Upper lobe of right lung (tissue), 1 donor: ENCODE results near the gene DYNLL1. TPM values are rescaled to one million over a fixed set of nuclear protein-coding genes. Genes with fewer than 3 reads are reported as not detected.

ENCODE experiments used
- ATAC-seq: fragments of 200-7000 bp; cut with Tn5 transposase; one replicate; pipeline ENCODE4 v1.9.1; 2020; ENCODE audit warnings: mild to moderate bottlenecking, moderate library complexity
- DNase-seq: peaks from one replicate; pipeline ENCODE4 v3.0.0-alpha.2; 2020
- H3K27ac ChIP-seq: fragments of 200-600 bp; one replicate; pipeline ENCODE4 v1.8.0; 2022
- H3K27me3 ChIP-seq: fragments of 200-600 bp; one replicate; pipeline ENCODE4 v1.8.0; 2022; ENCODE audit warnings: mild to moderate bottlenecking
- H3K36me3 ChIP-seq: fragments of 200-600 bp; one replicate; pipeline ENCODE4 v1.8.0; 2022
- H3K4me1 ChIP-seq: fragments of 200-600 bp; one replicate; pipeline ENCODE4 v1.8.0; 2022
- H3K4me3 ChIP-seq: fragments of 200-600 bp; one replicate; pipeline ENCODE4 v1.8.0; 2022; ENCODE audit warnings: mild to moderate bottlenecking
- H3K9me3 ChIP-seq: fragments of 200-600 bp; one replicate; pipeline ENCODE4 v1.8.0; 2022
- intact Hi-C: fragments of 100-400 bp; cut with DNase I; formaldehyde crosslinking; loops from one replicate; pipeline ENCODE4 v1.11.0; 2022
- total RNA-seq: library from RNA; stranded (reverse); fragmentation: NEBNext Ultra II Directional; extraction: Animal tissue kit (Norgen Biotek cat#: 25700); gene quantifications from one replicate; pipeline ENCODE4 v1.2.1, GENCODE V29; 2021
- TF ChIP-seq, protein P1 (sequence below): fragments of 200-600 bp; IDR thresholded peaks from one replicate; pipeline ENCODE4 v1.8.0; 2022; ENCODE audit warnings: antibody characterized with exemption
- donor health status: DM: no; HTN: yes; CAD: no; lungs with severe emphysema.

The DYNLL1 gene
- total RNA-seq, 1 donor from 2014 or later = 242 TPM

DNA sequence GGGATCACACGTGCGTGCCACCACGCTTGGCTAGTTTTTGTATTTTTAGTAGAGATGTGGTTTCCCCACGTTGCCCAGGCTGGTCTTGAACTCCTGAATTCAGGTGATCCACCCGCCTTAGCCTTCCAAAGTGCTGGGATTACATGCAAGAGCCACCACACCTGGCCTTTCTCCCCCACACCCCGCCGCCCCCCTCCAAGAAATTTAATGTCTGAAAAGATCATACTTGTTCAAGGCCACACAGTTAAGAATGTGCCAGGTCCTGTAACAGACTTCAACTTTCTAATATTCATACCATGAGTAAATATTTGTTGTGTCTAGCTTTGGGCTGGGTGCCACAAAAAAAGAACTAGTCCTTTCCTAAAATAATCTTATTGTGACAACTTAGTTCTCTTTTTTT is 40.6 kb upstream of the DYNLL1 start:
- no peaks in the 10 kb centered on the region for H3K4me1 ChIP-seq
- no peaks in the 10 kb centered on the region for H3K27me3 ChIP-seq
- H3K9me3 ChIP-seq = no peaks in the 10 kb centered on the region
- intact Hi-C loops = no loop called here
- no peak overlapping the region for H3K27ac ChIP-seq
- no peak overlapping the region for H3K4me3 ChIP-seq
- DNase-seq (no peak), ATAC-seq (no peak)
- TF ChIP-seq, protein P1, sequence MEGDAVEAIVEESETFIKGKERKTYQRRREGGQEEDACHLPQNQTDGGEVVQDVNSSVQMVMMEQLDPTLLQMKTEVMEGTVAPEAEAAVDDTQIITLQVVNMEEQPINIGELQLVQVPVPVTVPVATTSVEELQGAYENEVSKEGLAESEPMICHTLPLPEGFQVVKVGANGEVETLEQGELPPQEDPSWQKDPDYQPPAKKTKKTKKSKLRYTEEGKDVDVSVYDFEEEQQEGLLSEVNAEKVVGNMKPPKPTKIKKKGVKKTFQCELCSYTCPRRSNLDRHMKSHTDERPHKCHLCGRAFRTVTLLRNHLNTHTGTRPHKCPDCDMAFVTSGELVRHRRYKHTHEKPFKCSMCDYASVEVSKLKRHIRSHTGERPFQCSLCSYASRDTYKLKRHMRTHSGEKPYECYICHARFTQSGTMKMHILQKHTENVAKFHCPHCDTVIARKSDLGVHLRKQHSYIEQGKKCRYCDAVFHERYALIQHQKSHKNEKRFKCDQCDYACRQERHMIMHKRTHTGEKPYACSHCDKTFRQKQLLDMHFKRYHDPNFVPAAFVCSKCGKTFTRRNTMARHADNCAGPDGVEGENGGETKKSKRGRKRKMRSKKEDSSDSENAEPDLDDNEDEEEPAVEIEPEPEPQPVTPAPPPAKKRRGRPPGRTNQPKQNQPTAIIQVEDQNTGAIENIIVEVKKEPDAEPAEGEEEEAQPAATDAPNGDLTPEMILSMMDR = no peak
- peaks cover 82% of the 10 kb centered on the region for H3K36me3 ChIP-seq

DNA sequence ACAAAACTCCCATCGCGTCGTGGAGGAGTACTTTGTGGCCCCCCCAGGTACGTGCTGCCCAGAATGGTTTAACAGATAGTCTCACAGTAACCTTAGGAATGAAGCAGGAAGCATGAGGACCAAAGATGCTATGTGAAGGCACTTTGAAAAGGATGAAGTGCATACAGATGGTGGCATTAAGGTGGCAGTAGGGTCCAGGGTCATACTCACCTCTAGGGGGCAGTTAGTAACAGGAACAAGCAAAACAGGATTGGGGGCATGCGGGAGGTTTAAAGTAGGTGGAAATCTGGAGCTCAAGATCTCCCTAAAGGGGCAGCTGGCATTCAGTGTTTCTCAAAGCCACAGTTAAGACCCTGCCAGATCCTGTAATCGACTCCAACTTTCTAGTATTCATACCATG is 38.8 kb upstream of the DYNLL1 start:
- Histone ChIP-seq H3K27ac (no peak overlapping the region), H3K4me3 (no peak overlapping the region), H3K4me1 (no peaks in the 10 kb centered on the region), H3K27me3 (no peaks in the 10 kb centered on the region), H3K36me3 (peaks cover 90% of the 10 kb centered on the region), H3K9me3 (no peaks in the 10 kb centered on the region)
- intact Hi-C loops = no loop called here
- no peak for ATAC-seq
- TF ChIP-seq, protein P1 = no peak
- DNase-seq = no peak

DNA sequence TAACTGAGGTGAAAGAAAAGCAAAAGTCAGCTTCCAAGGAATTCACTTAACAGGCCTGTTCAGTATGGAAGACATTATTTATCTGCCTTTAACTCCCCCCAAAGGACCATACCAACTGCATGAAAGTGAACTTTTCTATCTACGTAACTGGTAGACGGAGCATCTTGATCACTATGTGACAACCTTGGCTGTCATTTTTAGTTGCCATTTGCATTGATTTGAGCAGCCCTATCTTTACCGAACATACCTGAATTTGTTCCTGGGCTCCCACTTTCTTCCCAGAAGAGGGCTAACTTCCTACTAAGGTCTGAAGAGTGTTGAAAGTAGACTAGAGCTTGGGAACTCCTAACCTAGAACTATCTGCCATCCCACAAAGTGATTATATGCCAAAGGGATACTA is 35.8 kb upstream of the DYNLL1 start:
- no peaks in the 10 kb centered on the region for H3K4me1 ChIP-seq
- peaks cover 98% of the 10 kb centered on the region for H3K36me3 ChIP-seq
- H3K9me3 ChIP-seq = no peaks in the 10 kb centered on the region
- ATAC-seq = no peak
- TF ChIP-seq, protein P1 = no peak
- H3K27ac ChIP-seq = no peak overlapping the region
- H3K27me3 ChIP-seq = no peaks in the 10 kb centered on the region
- intact Hi-C loops = no loop called here
- H3K4me3 ChIP-seq = no peak overlapping the region
- DNase-seq = no peak

DNA sequence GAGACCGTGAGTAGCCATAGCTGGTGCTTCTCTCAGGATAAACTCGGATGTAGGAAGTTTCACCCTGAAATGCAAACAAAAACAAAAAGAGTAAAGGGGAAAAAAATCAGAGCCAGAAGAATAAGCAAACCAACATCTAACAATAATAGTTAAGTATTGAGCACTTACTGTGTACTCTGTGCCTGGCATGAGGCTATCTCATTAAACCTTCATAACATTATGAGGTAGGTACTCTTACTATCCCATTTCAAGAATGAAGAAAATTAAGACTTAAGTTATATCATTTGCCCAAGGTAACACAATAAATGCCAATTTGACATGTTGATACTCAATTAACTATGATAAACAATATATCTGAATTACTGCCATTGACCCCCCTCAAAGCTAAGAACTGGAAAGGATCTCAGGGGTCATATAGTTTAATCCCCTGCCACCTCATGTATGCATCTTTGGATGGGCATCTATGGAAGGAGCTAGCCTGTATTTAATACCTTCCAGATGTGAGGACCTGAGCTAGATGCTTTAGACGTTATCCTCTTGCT is 33.7 kb upstream of the DYNLL1 start:
- H3K4me1 ChIP-seq = peaks cover 12% of the 10 kb centered on the region
- H3K36me3 ChIP-seq = peaks cover 90% of the 10 kb centered on the region
- TF ChIP-seq, protein P1 = no peak
- H3K27ac ChIP-seq = no peak overlapping the region
- H3K27me3 ChIP-seq = no peaks in the 10 kb centered on the region
- intact Hi-C loops = no loop called here
- no peak overlapping the region for H3K4me3 ChIP-seq
- DNase-seq (no peak), ATAC-seq (no peak)
- H3K9me3 ChIP-seq = no peaks in the 10 kb centered on the region

DNA sequence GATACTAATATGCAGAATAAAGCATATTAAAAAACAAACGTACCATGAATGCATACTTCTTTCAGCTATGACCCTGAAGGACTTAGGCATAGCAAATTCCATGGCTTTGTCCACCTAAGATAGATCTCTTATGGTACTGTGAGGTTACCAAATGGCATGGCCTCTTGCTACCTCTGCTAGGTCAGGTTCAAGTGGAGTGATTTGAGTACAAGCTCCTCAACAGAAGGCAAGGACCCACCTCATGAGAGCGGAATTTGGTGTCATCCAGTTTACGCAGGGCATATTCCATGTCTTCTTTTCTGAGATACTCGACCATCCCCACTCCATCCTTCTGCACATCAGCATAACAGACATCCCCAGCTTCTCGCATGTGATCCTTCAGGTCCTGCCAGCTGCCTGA is 32.2 kb upstream of the DYNLL1 start:
- TF ChIP-seq, protein P1 = no peak
- Histone ChIP-seq H3K4me1 (peaks cover 21% of the 10 kb centered on the region), H3K4me3 (no peak overlapping the region), H3K27ac (no peak overlapping the region), H3K27me3 (no peaks in the 10 kb centered on the region), H3K9me3 (no peaks in the 10 kb centered on the region), H3K36me3 (peaks cover 80% of the 10 kb centered on the region)
- ATAC-seq (no peak), DNase-seq (no peak)
- intact Hi-C loops = no loop called here

DNA sequence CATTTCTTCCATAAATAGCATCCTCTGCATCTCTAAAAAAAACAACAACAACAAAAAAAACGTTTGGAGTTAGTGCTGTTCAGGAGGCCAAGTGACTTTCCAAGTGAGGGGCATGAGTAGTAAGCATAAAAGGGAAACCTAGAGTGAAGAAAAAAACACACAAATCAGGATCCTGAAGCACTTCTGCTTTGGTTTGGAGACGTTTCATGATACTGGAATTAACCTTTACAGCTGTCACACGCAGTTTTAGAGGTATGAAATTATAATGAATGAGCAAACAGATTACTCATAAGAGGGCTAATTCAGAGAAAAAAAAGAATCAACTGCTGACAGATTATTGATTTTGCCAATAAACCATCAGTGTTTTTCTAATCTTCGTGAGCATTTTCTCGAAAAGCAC is 30.2 kb upstream of the DYNLL1 start:
- TF ChIP-seq, protein P1 = no peak
- ATAC-seq (no peak), DNase-seq (no peak)
- Histone ChIP-seq H3K9me3 (no peaks in the 10 kb centered on the region), H3K27me3 (no peaks in the 10 kb centered on the region), H3K4me3 (no peak overlapping the region), H3K36me3 (peaks cover 60% of the 10 kb centered on the region), H3K27ac (no peak overlapping the region), H3K4me1 (peaks cover 26% of the 10 kb centered on the region)
- intact Hi-C loops = no loop called here
